Activated CD4-positive, CD25-positive, alpha-beta regulatory T cell (primary cell): ENCODE data around the gene USP30.

Source experiments
- DNase-seq, 4 experiments: peaks; one replicate each; lab custom pipeline; 2025; lab: John Stamatoyannopoulos, UW

USP30 gene

GRCh38 chr12:109126784-109127183 lies 74.4 kb downstream of the USP30 start:
- DNase-seq, result no peak

- DNase-seq, result no peak
Measured at GRCh38 chr12:109127533-109128242, 75.3 kb downstream of the USP30 start.

- no peak for DNase-seq
Measured at GRCh38 chr12:109130297-109131153, 78.1 kb downstream of the USP30 start.

- no peak for DNase-seq
Measured at GRCh38 chr12:109131154-109132050, 79.0 kb downstream of the USP30 start.

GRCh38 chr12:109134186-109134917 lies 82.0 kb downstream of the USP30 start:
- DNase-seq, result no peak

- DNase-seq, result no peak
Measured at GRCh38 chr12:109137055-109137454, 84.7 kb downstream of the USP30 start.
